Thymus (tissue), 11 donors: ENCODE measurements around the gene SERPINB4. TPM values are rescaled to one million over a fixed set of nuclear protein-coding genes. Genes with fewer than 3 reads are reported as not detected.

Source experiments
- DNase-seq, 9 donors: peaks; one replicate each; pipeline ENCODE4 v3.0.0-alpha.2; 2013; ENCODE audit warnings: low spot score in 9 of 9, low read depth in 6 of 9, missing footprints in 1 of 9
- H3K27ac ChIP-seq, 2 donors: one replicate each; pipeline ENCODE4 v1.5.1; 2013; ENCODE audit warnings: control low read depth in 1 of 2, low read depth in 1 of 2, low read length in 1 of 2, mild to moderate bottlenecking in 1 of 2, moderate library complexity in 1 of 2
- H3K27me3 ChIP-seq, 2 donors: one replicate each; pipeline ENCODE4 v1.5.1; 2013; ENCODE audit warnings: low read length in 1 of 2; ENCODE audit not compliant: control insufficient read depth in 2 of 2, insufficient read depth in 1 of 2
- H3K36me3 ChIP-seq, 2 donors: one replicate each; pipeline ENCODE4 v1.5.1; 2013; ENCODE audit warnings: low read length in 1 of 2, mild to moderate bottlenecking in 1 of 2, moderate library complexity in 1 of 2; ENCODE audit not compliant: control insufficient read depth in 2 of 2, insufficient read depth in 2 of 2
- H3K4me1 ChIP-seq, 2 donors: one replicate each; pipeline ENCODE4 v1.5.1; 2013; ENCODE audit warnings: low read length in 2 of 2; ENCODE audit not compliant: control insufficient read depth in 2 of 2, insufficient read depth in 2 of 2
- H3K4me3 ChIP-seq, 2 donors: one replicate each; pipeline ENCODE4 v1.5.1; 2013; ENCODE audit warnings: low read length in 2 of 2, control low read depth in 1 of 2, mild to moderate bottlenecking in 1 of 2
- H3K9me3 ChIP-seq, 2 donors: one replicate each; pipeline ENCODE4 v1.5.1; 2013; ENCODE audit warnings: low read length in 1 of 2, mild to moderate bottlenecking in 1 of 2; ENCODE audit not compliant: control insufficient read depth in 2 of 2, insufficient read depth in 1 of 2
- WGBS: extraction: QIAGEN DNeasy Blood & Tissue Kit; methylation state at CpG from one replicate; pipeline ENCODE4 v1.1.7; 2013; 5-methylcytosine and 5-hydroxymethylcytosine counted together
- polyA plus RNA-seq: library from polyadenylated mRNA; stranded (reverse); fragments of 200-250 nt; gene quantifications from one replicate; pipeline ENCODE4 v1.2.3, GENCODE V29; 2013
- total RNA-seq: library from RNA; stranded (reverse); fragments of 120-200 nt; gene quantifications from one replicate; pipeline ENCODE4 v1.2.4, GENCODE V29; 2013
- donor health status: healthy.

Gene SERPINB4
- total and polyA plus RNA-seq, 2 donors = 2.5 to 48.3 TPM

GRCh38 chr18:63613420-63613819, 30.6 kb downstream of the SERPINB4 start:
- Histone ChIP-seq H3K36me3 (no peaks in the 10 kb centered on the region), H3K27me3 (no peaks in the 10 kb centered on the region), H3K9me3 (no peaks in the 10 kb centered on the region), H3K4me1 (no peaks in the 10 kb centered on the region), H3K4me3 (no peak overlapping the region), H3K27ac (no peak overlapping the region)
- DNase-seq = no peak
- 93% methylated on average over 4 of the region's 4 CpGs for WGBS

- no peaks in the 10 kb centered on the region for H3K4me1 ChIP-seq
- no peak for DNase-seq
- no peak overlapping the region for H3K27ac ChIP-seq
- no peaks in the 10 kb centered on the region for H3K9me3 ChIP-seq
- 92% methylated on average over 3 of the region's 3 CpGs for WGBS
- no peaks in the 10 kb centered on the region for H3K36me3 ChIP-seq
- H3K4me3 ChIP-seq = no peak overlapping the region
- H3K27me3 ChIP-seq = no peaks in the 10 kb centered on the region
These were observed 37.5 kb downstream of the SERPINB4 start for GRCh38 chr18:63606526-63606925.

DNA sequence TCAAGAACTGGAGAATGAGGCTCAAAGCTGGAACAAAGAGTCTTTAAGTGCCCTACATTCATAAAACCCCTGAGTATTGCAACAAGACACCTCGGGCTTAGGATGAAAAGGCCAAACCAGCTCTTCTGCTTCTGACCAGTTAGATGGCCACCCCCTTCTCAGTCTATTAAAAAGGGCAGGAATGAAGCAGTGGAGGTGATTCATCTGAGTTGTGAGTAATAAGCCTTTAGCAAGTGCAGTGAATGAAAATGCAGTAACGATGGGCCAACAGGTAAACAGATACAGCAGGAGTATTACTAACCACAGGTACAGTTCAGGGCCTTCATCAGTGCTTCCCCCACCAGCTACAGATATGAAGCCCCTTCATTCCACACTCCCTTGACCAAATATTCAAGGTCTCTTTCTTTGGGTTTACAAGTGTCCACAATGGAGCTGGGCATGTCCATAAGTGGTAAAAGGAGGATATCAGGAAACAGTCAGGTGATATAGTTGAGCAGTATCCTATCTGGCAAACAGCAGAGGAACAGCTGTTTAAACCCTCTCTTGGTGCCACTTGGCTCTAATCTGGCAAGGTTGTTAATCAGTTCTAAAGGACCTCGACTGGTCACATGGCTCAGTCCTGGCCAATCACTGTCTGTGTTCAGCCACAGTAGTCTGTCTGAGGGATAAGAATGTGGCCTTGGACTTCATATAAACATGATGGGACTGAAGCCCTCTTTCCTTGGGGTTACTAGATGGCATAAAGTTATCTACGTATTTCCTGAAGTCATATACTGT, 39.1 kb downstream of the SERPINB4 start:
- Histone ChIP-seq H3K27me3 (no peaks in the 10 kb centered on the region), H3K36me3 (no peaks in the 10 kb centered on the region), H3K4me1 (no peaks in the 10 kb centered on the region), H3K27ac (no peak overlapping the region), H3K9me3 (no peaks in the 10 kb centered on the region), H3K4me3 (no peak overlapping the region)
- DNase-seq = no peak
- 90% methylated on average over 4 of the region's 4 CpGs for WGBS

- Histone ChIP-seq H3K4me3 (no peak overlapping the region), H3K4me1 (no peaks in the 10 kb centered on the region), H3K9me3 (no peaks in the 10 kb centered on the region), H3K27ac (no peak overlapping the region), H3K27me3 (no peaks in the 10 kb centered on the region), H3K36me3 (no peaks in the 10 kb centered on the region)
- WGBS = 0% methylated on average over 1 of the region's 1 CpG
- DNase-seq = no peak
These were observed 40.3 kb downstream of the SERPINB4 start for GRCh38 chr18:63603772-63604171.

- Histone ChIP-seq H3K27me3 (no peaks in the 10 kb centered on the region), H3K4me1 (no peaks in the 10 kb centered on the region), H3K27ac (no peak overlapping the region), H3K4me3 (no peak overlapping the region), H3K36me3 (no peaks in the 10 kb centered on the region), H3K9me3 (no peaks in the 10 kb centered on the region)
- no peak for DNase-seq
- WGBS = 85% methylated on average over 1 of the region's 1 CpG
These were observed 40.7 kb downstream of the SERPINB4 start for GRCh38 chr18:63603355-63603754.

DNA sequence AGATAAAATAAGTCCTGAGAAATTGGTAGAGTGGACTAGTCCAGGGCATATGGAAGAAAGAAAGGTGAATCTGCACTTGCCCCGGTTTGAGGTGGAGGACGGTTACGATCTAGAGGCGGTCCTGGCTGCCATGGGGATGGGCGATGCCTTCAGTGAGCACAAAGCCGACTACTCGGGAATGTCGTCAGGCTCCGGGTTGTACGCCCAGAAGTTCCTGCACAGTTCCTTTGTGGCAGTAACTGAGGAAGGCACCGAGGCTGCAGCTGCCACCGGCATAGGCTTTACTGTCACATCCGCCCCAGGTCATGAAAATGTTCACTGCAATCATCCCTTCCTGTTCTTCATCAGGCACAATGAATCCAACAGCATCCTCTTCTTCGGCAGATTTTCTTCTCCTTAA, 47.1 kb downstream of the SERPINB4 start:
- no peaks in the 10 kb centered on the region for H3K36me3 ChIP-seq
- H3K4me3 ChIP-seq = no peak overlapping the region
- no peak overlapping the region for H3K27ac ChIP-seq
- H3K27me3 ChIP-seq = no peaks in the 10 kb centered on the region
- WGBS = 81% methylated on average over 14 of the region's 14 CpGs
- H3K4me1 ChIP-seq = no peaks in the 10 kb centered on the region
- no peaks in the 10 kb centered on the region for H3K9me3 ChIP-seq
- no peak for DNase-seq

- no peaks in the 10 kb centered on the region for H3K36me3 ChIP-seq
- no peaks in the 10 kb centered on the region for H3K9me3 ChIP-seq
- no peak overlapping the region for H3K27ac ChIP-seq
- no peaks in the 10 kb centered on the region for H3K4me1 ChIP-seq
- H3K27me3 ChIP-seq = no peaks in the 10 kb centered on the region
- DNase-seq = no peak
- WGBS = 49% methylated on average over 1 of the region's 1 CpG
- no peak overlapping the region for H3K4me3 ChIP-seq
These were observed 51.6 kb downstream of the SERPINB4 start for GRCh38 chr18:63592471-63592870.

DNA sequence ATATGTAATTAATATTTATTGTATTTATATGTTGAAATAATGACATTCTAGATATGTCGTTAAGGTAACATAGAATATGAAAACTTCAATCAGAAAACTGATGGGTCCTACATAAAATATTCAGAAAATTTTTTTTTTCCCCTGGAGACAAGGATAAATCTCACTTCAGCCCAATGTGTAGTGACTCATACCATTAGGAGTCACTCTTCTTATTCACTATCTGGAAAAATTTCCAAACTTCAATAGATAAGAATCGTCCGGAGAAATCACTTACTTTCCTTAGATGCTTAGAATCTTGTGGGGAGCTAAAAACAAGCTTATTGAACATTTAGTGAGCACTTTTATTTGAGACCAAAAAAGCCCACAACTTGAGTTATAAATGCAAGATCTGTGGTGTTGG, 52.3 kb downstream of the SERPINB4 start:
- no peaks in the 10 kb centered on the region for H3K36me3 ChIP-seq
- no peak for DNase-seq
- no peaks in the 10 kb centered on the region for H3K4me1 ChIP-seq
- no peaks in the 10 kb centered on the region for H3K27me3 ChIP-seq
- 98% methylated on average over 3 of the region's 3 CpGs for WGBS
- H3K27ac ChIP-seq = no peak overlapping the region
- H3K4me3 ChIP-seq = no peak overlapping the region
- H3K9me3 ChIP-seq = no peaks in the 10 kb centered on the region

DNA sequence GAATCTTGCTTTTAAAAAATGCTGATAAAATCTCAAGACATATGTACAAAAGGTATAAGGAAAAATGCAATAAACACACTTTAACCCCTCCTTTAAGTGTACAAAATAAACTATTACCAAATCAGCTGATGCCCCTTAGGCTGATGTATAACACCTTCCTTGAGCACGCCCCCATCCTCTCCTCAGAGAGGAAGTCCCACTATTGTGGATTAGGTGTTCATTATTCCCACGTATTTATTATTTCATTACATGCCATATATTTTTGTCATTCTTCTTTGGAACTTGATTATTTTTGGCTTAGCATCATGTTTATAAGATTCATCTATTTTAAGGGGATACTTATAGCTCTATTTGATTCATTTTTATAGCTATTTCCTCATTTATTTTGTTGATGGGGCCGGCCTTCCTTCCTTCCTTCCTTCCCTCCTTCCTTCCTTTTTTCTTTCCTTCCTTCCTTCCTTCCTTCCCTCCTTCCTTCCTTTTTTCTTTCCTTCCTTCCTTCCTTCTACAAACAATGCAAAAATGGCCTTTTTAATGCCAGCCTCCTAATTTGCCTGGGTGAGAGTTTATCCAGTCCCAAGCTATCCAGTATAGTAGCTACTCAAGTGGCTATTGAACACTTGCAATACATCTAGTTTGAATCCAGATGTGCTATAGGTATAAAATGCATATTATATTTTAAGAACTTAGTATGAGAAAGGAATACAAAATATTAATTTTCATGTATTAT, 52.9 kb downstream of the SERPINB4 start:
- Histone ChIP-seq H3K27ac (no peak overlapping the region), H3K9me3 (no peaks in the 10 kb centered on the region), H3K4me1 (no peaks in the 10 kb centered on the region), H3K27me3 (no peaks in the 10 kb centered on the region), H3K4me3 (no peak overlapping the region), H3K36me3 (no peaks in the 10 kb centered on the region)
- WGBS = 90% methylated on average over 3 of the region's 3 CpGs
- DNase-seq = no peak
